Mucosa of stomach (tissue), 1 donor: ENCODE results near the gene TAF1C.

ENCODE experiments used
- H3K27me3 ChIP-seq: one replicate; pipeline ENCODE4 v1.7.0; 2013; ENCODE audit warnings: mild to moderate bottlenecking, low read length; ENCODE audit not compliant: control insufficient read depth, insufficient read depth
- H3K36me3 ChIP-seq: one replicate; pipeline ENCODE4 v1.7.0; 2013; ENCODE audit warnings: low read length; ENCODE audit not compliant: control insufficient read depth, insufficient read depth
- H3K4me1 ChIP-seq: one replicate; pipeline ENCODE4 v1.7.0; 2013; ENCODE audit warnings: mild to moderate bottlenecking, low read length; ENCODE audit not compliant: control insufficient read depth, insufficient read depth
- H3K4me3 ChIP-seq: one replicate; pipeline ENCODE4 v1.7.0; 2013; ENCODE audit warnings: low read length
- H3K9ac ChIP-seq: one replicate; pipeline ENCODE4 v1.7.0; 2013; ENCODE audit warnings: mild to moderate bottlenecking, low read length, moderate library complexity
- H3K9me3 ChIP-seq: one replicate; pipeline ENCODE4 v1.7.0; 2013; ENCODE audit warnings: mild to moderate bottlenecking, low read length, moderate library complexity; ENCODE audit not compliant: control insufficient read depth
- donor health status: Pancreatic carcinoma.

Gene TAF1C

GRCh38 chr16:84143081-84143480, 43.8 kb downstream of the TAF1C start:
- Histone ChIP-seq H3K36me3 (no peaks in the 10 kb centered on the region), H3K4me1 (peaks cover 12% of the 10 kb centered on the region), H3K9ac (no peak overlapping the region), H3K4me3 (no peak overlapping the region), H3K9me3 (no peaks in the 10 kb centered on the region), H3K27me3 (no peaks in the 10 kb centered on the region)

GRCh38 chr16:84141143-84141670, 45.6 kb downstream of the TAF1C start:
- Histone ChIP-seq H3K4me1 (peaks cover 12% of the 10 kb centered on the region), H3K9ac (no peak overlapping the region), H3K27me3 (no peaks in the 10 kb centered on the region), H3K36me3 (no peaks in the 10 kb centered on the region), H3K9me3 (no peaks in the 10 kb centered on the region), H3K4me3 (no peak overlapping the region)

GRCh38 chr16:84139628-84140258, 47.1 kb downstream of the TAF1C start:
- Histone ChIP-seq H3K36me3 (no peaks in the 10 kb centered on the region), H3K9ac (no peak overlapping the region), H3K9me3 (no peaks in the 10 kb centered on the region), H3K27me3 (no peaks in the 10 kb centered on the region), H3K4me3 (no peak overlapping the region), H3K4me1 (peaks cover 12% of the 10 kb centered on the region)

GRCh38 chr16:84138824-84139627, 47.8 kb downstream of the TAF1C start:
- Histone ChIP-seq H3K36me3 (no peaks in the 10 kb centered on the region), H3K4me3 (no peak overlapping the region), H3K9me3 (no peaks in the 10 kb centered on the region), H3K9ac (no peak overlapping the region), H3K4me1 (peaks cover 12% of the 10 kb centered on the region), H3K27me3 (no peaks in the 10 kb centered on the region)

GRCh38 chr16:84138500-84138823, 48.4 kb downstream of the TAF1C start:
- Histone ChIP-seq H3K36me3 (no peaks in the 10 kb centered on the region), H3K27me3 (no peaks in the 10 kb centered on the region), H3K4me1 (peaks cover 12% of the 10 kb centered on the region), H3K9ac (no peak overlapping the region), H3K4me3 (no peak overlapping the region), H3K9me3 (no peaks in the 10 kb centered on the region)

- Histone ChIP-seq H3K4me1 (peaks cover 12% of the 10 kb centered on the region), H3K4me3 (no peak overlapping the region), H3K9me3 (no peaks in the 10 kb centered on the region), H3K9ac (no peak overlapping the region), H3K27me3 (no peaks in the 10 kb centered on the region), H3K36me3 (no peaks in the 10 kb centered on the region)
Observed at GRCh38 chr16:84137769-84138357, 49.0 kb downstream of the TAF1C start.

- H3K4me1 ChIP-seq: peaks cover 12% of the 10 kb centered on the region
- H3K9ac ChIP-seq: no peak overlapping the region
Observed at GRCh38 chr16:84137287-84137686, 49.6 kb downstream of the TAF1C start.

GRCh38 chr16:84136331-84137125, 50.3 kb downstream of the TAF1C start:
- Histone ChIP-seq H3K36me3 (no peaks in the 10 kb centered on the region), H3K27me3 (no peaks in the 10 kb centered on the region), H3K4me1 (peaks cover 12% of the 10 kb centered on the region), H3K9me3 (no peaks in the 10 kb centered on the region), H3K4me3 (no peak overlapping the region), H3K9ac (no peak overlapping the region)

More at GRCh38 chr16:84137287-84137686, 49.6 kb downstream of the TAF1C start:
- no peaks in the 10 kb centered on the region for H3K27me3 ChIP-seq
- H3K4me3 ChIP-seq: no peak overlapping the region
- no peaks in the 10 kb centered on the region for H3K36me3 ChIP-seq
- H3K9me3 ChIP-seq: no peaks in the 10 kb centered on the region

- Histone ChIP-seq H3K4me3 (no peak overlapping the region), H3K9ac (no peak overlapping the region), H3K27me3 (no peaks in the 10 kb centered on the region), H3K36me3 (no peaks in the 10 kb centered on the region), H3K4me1 (no peaks in the 10 kb centered on the region), H3K9me3 (no peaks in the 10 kb centered on the region)
Observed at GRCh38 chr16:84132527-84133285, 54.2 kb downstream of the TAF1C start.

- Histone ChIP-seq H3K36me3 (no peaks in the 10 kb centered on the region), H3K9ac (no peak overlapping the region), H3K4me1 (no peaks in the 10 kb centered on the region), H3K4me3 (no peak overlapping the region), H3K27me3 (no peaks in the 10 kb centered on the region), H3K9me3 (no peaks in the 10 kb centered on the region)
Observed at GRCh38 chr16:84131117-84131516, 55.7 kb downstream of the TAF1C start.
